Right lobe of liver (tissue), 4 donors: ENCODE measurements around the gene RABGAP1.

ENCODE experiments used
- POLR2A ChIP-seq: fragments of 450-650 bp; IDR thresholded peaks from one replicate; pipeline ENCODE4 v1.6.1; 2017; ENCODE audit warnings: antibody characterized with exemption, mild to moderate bottlenecking
- TF ChIP-seq, protein P1 (sequence below), 4 donors: fragments of 200-600 bp in 3 of 4; fragments of 450-650 bp in 1 of 4; IDR thresholded peaks; one replicate each; pipeline versions ENCODE4 v1.5.1 to v1.8.0; 2016 to 2022; ENCODE audit warnings: antibody characterized with exemption in 4 of 4, mild to moderate bottlenecking in 2 of 4
- donor health status: DM: no; HTN: no; CAD: no.
- donor health status: DM: no; HTN: no; CAD: no.
- donor health status: DM: no; HTN: yes; CAD: no.

DNA sequence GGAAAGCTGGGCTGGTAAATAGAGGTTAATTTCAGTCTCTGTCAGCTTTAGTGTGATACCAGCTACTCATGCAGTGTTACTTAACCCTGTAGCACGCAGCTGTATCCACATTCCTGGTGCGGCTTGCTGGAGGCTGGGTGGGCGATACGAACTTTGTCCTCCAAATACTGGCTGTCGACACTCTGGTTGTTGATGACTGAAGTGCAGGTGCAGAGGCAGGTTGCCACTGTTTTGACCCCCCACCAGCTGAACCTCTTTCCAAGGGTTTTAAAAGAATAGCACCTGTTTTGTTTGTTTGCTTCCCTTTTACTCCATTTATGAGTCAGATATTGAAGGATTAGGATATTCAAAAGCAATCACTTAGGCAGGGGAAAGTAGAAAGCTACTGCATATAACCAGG is 4.4 kb upstream of the RABGAP1 start:
- TF ChIP-seq, protein P1, sequence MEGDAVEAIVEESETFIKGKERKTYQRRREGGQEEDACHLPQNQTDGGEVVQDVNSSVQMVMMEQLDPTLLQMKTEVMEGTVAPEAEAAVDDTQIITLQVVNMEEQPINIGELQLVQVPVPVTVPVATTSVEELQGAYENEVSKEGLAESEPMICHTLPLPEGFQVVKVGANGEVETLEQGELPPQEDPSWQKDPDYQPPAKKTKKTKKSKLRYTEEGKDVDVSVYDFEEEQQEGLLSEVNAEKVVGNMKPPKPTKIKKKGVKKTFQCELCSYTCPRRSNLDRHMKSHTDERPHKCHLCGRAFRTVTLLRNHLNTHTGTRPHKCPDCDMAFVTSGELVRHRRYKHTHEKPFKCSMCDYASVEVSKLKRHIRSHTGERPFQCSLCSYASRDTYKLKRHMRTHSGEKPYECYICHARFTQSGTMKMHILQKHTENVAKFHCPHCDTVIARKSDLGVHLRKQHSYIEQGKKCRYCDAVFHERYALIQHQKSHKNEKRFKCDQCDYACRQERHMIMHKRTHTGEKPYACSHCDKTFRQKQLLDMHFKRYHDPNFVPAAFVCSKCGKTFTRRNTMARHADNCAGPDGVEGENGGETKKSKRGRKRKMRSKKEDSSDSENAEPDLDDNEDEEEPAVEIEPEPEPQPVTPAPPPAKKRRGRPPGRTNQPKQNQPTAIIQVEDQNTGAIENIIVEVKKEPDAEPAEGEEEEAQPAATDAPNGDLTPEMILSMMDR (IDR thresholded peaks at IDR 0.05): no peak
- no peak for TF ChIP-seq POLR2A
